Daoy (cell line): ENCODE measurements around the gene FANCD2. TPM values are rescaled to one million over a fixed set of nuclear protein-coding genes. Genes with fewer than 3 reads are reported as not detected.
A peak's percentile ranks its signal among the peaks of the same experiment; 100 is the strongest.
"Not testable (repeated sequence)": the region's sequence is repeated elsewhere in the genome, so short reads cannot be mapped to it uniquely, and the experiment has no call there.

ENCODE experiments used
- DNase-seq: peaks from one replicate; pipeline ENCODE4 v3.0.0-alpha.2; 2015; ENCODE audit warnings: low read depth
- total RNA-seq: library from RNA; depleted of rRNA; stranded (reverse); fragments of >200 nt; shearing (Covaris generic); gene quantifications from 2 replicates; pipeline ENCODE4 v1.2.3, GENCODE V29; 2014

FANCD2 gene
- total RNA-seq, 1 experiment from 2014 or later: 48.5 TPM

DNA sequence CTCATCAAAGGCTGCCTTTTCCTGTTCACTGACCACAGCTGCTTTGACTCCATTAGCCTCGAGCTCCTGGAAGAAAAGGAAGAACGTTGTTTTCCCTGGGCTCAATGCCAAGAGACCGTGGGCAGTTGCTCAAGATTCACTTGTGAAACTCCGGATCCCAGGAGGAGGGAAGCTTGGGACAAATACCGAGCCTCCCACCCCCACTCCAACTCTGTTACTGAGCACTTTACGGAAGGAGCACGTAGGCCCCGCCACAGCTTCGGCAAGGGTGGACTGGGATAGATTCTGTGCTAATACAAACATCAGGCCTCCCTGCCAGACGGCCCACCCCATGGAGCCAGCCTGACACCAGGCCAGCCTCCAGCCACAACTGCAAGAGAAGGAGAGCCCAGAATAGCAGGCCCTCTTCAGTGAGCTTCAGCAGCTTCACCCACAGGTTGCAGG lies 10.8 kb upstream of the FANCD2 start:
- DNase-seq: peak; percentile 36

DNA sequence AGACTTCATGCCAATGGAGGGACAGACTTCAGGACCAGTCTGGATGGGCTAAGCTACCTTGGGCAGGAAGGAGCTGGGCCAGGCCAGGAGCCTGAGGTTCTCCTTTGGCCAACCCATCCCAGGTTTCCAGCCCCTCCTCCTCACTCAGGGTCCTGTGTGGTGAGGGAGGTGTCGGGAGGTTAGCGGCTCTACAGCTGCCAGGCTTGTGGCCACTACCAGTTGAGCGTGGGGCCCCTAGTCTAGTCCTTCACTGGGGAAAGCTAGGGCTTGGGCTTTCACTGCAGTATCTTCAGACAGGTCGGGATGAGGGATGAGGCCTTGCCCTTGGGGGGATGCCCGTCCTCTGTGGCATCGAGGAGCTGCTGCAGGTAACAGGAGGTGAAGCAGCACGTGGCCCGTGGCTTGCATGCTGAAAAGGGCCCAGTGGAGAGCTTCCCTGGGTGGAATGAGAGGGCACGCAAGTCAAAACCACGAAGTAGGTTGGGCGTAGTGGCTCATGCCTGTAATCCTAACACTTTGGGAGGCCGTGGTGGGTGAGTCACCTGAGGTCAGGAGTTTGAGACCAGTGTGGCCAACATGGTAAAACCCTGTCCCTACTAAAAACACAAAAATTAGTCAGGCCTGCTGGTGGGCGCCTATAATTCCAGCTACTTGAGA lies 8.5 kb upstream of the FANCD2 start:
- peak; percentile 63 for DNase-seq

DNA sequence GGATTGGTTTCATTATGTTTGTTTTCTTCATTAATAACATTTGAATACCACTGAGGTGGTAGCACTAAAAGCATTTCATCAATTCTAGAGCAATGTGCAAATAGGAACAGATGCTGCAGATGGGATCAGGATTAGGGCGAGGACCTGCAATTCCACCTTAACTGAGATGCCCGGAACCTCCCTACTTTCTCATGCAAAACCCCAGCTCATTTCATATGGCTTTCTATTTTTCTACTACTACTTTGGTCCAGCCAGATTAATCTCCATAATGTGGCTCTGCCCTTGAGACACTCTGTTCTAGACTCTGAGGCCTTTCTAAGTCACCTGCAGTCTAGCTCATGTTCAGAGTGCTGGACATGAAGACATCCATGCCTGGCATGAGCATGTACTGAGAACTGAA lies 7.4 kb upstream of the FANCD2 start:
- not testable (repeated sequence) for DNase-seq

DNA sequence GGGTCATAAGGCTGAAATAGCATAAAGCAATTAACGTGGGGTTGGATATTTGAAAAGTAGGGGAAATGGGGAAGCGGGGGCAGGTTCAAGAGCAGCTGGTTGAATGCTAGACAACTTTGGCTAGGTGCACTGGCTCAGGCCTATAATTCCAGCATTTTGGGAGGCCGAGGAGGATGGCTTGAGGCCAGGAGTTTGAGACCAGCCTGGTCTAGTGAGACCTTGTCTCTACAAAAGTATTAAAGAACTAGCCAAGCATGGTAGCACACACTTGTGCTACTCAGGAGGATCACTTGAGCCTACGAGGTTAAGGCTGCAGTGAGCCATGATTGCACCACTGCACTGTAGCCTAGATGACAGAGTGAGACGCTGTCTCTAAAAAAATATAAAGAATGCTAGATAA lies 6.9 kb upstream of the FANCD2 start:
- no peak for DNase-seq

DNA sequence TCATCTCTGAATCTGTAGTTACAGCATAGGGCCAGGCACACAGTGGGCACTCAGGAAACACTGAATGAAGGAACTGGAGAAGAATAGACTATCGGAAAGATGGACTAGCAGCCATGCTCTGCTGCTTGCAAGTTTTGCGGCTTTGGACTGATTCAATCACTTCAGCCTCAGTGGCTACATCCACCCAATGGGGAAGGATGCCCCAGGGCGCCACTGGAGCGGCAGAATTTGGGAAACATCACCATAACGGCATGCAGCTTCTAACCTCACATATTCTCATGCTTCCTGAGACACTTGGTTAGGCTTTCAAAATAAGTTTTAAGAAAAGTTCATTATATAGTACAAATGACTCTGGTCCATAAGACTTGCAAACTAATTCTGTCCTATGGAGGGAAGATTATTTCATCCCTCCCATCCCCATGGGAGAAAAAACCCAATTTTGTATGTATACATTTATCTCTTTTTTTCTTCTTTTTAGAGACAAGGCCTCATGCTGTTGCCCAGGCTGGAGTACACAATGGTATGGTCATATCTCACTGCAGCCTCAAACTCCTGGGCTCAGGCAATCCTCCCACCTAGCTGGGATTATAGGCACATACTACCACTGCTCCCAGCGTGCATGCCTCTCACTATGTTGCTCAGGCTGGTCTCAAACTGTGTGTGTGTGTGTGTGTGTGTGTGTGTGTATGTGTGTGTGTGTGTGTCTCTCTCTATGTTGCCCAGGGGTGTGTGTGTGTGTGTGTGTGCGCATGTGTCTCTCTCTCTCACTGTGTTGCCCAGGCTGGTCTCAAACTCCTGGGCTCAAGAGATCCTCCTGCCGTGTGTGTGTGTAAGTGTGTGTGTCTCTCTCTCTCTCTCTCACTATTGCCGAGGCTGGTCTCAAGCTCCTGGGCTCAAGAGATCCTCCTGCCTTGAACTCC lies 4.1 kb upstream of the FANCD2 start:
- DNase-seq: no peak

DNA sequence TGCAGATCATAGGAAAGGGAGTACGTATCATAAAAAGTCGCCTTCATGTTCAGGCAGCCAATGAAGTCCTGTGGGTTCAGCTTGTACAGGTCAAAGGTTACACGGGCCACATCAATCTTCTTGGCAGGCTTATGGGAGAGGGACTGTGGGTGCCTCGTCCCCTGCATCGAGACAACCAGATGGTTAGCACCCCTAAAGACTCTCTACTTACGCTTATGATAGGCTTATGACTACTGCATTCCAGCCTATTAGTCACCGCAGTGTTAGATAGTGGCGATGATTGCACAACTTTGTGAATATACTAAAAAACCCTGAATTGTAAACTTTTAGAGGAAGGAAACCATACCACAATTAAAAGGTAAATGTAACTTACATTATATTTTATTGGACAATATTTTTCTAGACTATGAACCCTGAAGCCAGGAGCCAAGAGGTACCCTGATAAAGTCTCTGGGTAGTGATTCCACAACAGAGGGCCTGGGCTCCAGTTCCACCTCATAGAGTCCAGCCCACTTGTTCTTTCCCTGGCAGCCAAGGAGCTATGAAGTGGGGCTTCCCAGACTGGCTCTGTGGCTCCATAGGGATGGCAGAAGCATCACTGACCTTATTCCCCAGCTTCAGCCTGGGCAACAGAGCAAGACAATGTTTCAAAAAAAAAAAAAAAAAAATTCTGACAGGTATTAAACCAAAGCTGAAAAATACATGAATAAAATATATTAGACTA lies 2.5 kb upstream of the FANCD2 start:
- DNase-seq: peak; percentile 61

DNA sequence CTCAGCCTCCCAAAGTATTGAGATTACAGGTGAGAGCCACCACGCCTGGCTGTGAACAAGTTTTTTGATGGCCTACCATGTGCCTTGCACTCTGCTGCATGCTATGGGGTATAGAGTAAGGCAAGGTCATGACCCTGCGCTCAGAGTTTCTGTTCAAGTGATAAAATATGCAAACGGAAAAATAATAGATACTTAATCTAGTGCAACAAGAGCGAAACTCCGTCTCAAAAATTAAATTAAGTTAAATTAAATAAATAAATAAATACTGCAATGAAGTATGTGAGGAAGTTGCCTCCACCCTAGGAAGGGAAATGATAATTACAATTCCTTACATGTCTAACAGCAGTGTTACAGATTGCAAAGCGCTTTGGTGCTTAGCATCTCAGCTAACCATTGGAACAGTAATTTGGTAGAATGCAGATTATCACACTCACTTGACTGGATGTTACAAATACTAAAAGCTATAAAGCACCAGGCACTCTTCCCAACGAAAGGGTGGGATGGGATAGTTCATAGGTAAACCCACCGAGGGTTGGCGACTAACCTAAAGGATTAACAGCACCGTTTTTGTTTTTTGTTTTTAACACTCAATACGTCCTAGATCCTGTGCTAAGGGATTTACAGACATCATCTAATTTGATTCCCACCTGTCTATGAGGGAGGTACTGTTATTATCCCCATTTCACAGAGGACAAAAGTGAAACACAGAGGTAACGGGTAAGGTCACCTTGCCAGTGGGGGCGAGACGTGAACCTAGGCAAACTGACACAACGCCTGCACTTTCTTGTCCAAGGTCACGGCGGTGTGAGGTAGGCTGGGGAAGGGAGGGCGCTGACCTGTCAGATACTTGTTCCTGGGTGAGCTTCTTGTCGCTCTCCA lies 793 bp upstream of the FANCD2 start:
- no peak for DNase-seq

DNA sequence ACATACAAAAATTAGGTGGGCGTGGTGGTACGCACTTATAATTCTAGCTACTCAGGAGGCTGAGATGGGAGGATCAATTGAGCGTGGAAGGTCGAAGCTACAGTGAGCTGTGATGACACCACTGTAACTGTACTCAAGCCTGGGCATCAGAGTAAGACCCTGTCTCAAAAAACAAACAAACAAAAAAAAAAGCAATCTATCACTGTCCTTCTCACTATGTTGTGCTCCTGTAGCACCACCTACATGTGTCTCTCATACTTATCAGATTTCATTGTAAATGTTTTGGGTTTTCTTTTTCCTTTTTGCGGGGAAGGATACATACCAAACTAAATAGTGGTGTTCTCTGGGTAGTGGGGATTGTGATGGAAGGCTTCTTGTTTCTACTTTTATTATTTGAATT lies 14.8 kb downstream of the FANCD2 start:
- DNase-seq: no peak

DNA sequence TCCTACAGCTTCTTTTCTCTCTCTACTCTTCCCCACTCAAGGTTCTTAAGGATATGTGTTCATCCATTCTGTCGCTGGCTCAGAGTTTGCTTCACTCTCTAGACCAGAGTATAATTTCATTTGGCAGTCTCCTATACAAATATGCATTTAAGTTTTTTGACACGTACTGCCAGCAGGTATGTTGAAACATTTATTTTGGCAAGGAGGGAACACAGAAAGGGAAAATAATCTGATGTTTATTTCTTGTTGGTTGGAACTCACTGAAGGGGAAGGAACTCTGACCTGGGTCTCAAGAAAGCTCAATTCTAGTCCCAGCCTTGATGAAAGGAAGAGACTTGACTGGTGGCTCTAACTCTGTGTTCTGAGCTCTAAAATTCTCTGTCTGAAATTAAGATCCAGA lies 21.6 kb downstream of the FANCD2 start:
- no peak for DNase-seq

DNA sequence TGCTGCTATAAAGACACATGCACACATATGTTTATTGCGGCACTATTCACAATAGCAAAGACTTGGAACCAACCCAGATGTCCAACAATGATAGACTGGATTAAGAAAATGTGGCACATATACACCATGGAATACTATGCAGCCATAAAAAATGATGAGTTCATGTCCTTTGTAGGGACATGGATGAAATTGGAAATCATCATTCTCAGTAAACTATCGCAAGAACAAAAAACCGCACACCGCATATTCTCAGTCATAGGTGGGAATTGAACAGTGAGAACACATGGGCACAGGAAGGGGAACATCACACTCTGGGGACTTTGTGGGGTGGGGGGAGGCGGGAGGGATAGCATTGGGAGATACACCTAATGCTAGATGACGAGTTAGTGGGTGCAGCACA lies 26.8 kb downstream of the FANCD2 start:
- not testable (repeated sequence) for DNase-seq

DNA sequence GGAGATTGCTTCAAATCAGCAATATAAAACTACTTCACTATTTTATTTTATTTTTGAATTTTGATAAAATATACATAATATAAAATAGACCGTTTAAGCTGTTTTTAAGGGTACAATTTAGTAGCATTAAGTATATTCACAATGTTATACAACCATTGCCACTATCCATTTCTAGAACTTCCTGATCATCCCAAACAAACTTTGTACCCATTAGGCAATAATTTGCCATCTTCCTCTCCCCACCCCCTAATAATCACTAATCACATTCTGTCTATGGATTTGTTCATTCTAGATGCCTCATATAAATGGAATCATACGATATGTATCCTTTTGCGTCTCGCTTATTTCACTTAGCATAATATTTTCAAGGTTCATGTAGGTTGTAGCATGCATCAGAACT lies 28.9 kb downstream of the FANCD2 start:
- no peak for DNase-seq

DNA sequence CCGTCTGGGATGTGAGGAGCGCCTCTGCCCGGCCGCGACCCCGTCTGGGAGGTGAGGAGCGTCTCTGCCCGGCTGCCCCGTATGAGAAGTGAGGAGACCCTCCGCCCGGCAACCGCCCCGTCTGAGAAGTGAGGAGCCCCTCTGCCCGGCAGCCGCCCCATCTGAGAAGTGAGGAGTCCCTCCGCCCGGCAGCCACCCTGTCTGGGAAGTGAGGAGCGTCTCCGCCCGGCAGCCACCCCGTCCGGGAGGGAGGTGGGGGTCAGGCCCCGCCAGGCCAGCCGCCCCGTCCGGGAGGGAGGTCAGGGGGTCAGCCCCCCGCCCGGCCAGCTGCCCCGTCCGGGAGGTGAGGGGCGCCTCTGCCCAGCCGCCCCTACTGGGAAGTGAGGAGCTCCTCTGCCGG lies 43.8 kb downstream of the FANCD2 start:
- DNase-seq: not testable (repeated sequence)

DNA sequence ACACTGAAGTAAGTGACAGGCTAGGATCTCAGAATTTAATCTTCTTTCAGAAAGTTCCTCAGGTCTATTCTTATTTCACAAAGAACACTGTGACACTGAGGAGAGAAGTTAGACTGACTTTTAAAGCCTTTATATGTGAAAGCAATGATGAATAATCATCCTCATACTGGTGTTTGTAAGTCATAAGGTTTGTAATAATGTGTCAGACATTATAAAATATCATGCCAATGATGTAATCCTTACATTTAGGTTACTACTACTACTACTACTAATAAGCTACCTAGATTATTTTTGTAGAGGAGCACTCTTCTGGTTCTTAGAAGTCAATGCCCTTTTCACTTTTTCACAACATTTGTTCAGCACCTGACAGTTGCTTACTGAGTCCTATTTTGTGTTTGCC lies 48.4 kb downstream of the FANCD2 start:
- DNase-seq: no peak

DNA sequence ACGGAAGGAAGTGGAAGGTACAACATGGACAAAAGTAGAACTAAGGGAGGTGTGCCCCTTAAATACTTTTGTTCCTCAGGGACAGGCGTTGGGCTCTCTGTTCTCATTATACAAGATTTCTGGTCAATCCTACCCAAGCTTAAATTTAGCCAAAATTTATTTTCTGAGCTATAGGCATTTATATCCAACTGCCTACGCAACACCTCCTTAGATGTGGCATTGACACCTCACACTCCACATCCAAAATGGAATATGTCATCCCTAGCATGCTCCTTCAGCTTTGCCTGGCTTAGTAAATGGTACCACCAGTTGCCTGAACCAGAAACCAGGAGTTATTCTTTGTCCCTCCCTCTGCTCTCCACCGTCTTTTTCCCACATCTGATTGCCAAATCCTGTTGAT lies 55.6 kb downstream of the FANCD2 start:
- no peak for DNase-seq

DNA sequence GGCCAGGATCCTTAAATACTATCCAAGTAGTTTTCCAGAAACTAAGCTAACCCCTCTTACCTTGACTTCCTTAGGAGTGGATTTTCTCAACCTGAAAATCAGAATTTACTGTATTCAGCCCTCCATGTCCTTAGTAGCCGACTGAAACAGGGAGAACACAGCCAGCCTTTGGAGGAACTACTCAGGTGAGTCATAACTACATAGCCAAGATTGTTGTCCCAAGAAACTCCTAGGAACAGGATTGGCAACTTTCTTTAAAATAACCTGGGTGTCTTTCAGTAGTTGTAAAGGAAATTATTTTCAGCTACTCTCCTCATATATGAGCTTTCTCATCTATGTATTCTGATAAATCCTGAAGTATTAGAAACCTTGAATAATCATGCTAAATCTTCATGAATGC lies 59.5 kb downstream of the FANCD2 start:
- no peak for DNase-seq

DNA sequence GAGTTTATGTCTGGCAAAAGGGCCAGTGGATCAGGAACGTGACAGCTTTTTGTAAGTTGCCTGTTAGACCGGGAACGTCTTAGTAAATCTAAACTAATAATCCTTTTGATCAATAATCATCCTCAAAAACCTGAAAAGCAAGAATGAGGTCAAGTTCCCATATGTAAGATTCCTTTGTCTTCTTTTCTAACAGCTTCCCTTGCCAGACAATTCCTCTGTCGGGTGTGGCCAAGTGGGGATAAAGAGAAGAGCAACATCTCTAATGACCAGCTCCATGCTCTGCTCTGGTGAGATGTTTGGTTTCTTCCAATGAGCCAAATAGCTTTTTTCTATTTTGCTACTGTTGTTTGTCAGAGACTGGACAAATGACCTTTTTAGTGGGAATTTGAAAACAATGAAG lies 62.0 kb downstream of the FANCD2 start:
- no peak for DNase-seq

DNA sequence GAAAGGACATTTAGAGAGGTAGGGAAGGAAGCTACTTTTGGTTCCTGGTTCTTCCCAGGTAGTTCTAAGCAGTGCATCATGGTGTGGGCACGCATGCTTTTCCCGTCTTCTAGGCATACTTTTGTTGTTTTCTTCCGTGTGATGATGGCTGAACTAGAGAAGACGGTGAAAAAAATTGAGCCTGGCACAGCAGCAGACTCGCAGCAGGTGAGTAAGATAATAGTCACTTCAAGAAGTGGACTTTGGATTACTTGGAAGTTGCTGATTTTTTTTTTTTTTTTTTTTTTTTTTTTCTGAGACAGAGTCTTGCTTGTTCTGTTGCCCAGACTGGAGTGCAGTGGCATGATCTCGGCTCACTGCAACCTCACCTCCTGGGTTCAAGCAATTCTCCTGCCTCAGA lies 63.9 kb downstream of the FANCD2 start:
- DNase-seq: no peak

DNA sequence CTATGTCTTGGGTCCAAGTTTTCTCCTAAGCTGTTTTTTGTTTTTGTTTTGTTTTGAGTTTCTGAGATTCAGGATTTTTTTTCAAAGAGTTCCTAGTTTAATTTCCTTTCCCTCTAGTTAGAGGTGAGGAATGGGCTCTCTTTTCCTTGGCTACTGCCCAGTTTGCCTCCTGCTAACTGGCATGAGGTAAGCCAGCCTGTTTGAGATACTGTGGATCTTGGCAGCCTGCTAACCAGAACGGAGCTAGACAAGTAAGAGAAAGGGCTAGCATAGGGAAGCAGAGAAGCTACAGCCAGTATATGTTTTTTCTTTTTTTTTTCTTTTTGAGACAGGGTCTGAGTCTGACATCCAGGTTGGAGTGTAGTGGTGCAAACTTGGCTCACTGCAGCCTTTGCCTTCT lies 64.5 kb downstream of the FANCD2 start:
- DNase-seq: not testable (repeated sequence)

DNA sequence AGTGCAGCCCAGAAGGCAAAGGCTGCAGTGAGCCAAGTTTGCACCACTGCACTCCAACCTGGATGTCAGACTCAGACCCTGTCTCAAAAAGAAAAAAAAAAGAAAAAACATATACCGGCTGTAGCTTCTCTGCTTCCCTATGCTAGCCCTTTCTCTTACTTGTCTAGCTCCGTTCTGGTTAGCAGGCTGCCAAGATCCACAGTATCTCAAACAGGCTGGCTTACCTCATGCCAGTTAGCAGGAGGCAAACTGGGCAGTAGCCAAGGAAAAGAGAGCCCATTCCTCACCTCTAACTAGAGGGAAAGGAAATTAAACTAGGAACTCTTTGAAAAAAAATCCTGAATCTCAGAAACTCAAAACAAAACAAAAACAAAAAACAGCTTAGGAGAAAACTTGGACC lies 65.2 kb downstream of the FANCD2 start:
- not testable (repeated sequence) for DNase-seq

DNA sequence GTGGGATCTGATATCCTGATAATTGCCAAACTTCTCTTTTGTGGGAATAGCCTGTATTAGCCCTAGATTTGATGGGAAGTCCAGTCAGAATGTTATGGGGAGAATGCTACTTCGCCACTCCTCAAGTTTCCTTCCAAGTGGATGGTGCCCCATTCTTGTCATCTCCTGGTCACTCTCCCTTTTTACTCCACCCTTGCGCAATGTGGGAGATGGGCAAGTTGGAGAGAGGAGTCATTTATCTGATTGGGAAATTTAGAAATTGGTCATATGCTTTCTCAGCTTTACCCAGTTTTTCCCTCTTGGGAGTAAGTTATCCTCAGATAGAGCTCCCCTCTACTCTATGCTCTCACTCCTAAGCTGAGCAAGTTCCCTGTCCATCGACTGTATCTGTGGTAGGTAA lies 67.4 kb downstream of the FANCD2 start:
- DNase-seq: no peak

DNA sequence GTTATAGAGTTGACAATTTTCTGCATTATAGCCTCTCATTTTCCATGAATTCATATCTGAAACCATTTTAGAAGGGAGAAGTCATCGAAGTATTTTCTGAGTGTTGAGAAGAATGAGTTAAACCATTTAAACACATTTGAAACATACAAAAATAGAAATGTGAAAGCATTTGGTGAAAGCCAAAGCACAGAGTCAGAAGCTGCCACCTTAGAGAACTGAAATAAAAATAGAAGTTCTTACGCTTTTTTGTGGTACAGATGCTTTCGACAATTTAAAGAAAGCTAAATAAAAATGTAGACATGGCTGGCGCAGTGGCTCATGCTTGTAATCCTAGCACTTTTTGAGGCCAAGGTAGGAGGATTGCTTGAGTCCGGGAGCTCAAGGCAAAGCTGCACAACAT lies 72.8 kb downstream of the FANCD2 start:
- DNase-seq: no peak

DNA sequence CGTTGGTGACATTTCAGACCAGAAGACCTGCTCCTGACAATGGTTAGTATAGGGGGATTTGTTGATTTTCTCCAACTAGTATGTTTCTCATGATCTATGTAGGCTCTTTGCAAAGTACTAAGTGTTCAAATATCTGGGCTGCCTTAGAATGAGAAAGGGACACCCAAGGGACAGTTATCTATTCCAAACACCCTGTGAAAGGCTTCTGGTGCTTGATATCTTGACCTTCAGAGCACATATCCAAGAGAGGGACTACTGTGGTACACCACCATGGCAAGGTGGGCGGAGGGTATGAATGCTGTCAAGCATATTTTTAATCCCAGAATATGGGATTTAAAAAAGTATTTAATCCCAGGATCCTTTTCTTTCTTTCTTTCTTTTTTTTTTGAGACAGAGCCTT lies 80.7 kb downstream of the FANCD2 start:
- DNase-seq: no peak
